ENCODE results near the gene SLC34A3. TPM values are rescaled to one million over a fixed set of nuclear protein-coding genes. Genes with fewer than 3 reads are reported as not detected.
A peak's percentile ranks its signal among the peaks of the same experiment; 100 is the strongest.
"Not testable (repeated sequence)": the region's sequence is repeated elsewhere in the genome, so short reads cannot be mapped to it uniquely, and the experiment has no call there.

SLC34A3 gene
- polyA plus RNA-seq, 4 donors: 4.4 to 15.4 (median 8.9) TPM

GRCh38 chr9:137240318-137240840 lies 9.7 kb downstream of the SLC34A3 start:
- DNase-seq (ENCODE audit: low read depth in 4 of 4, low spot score in 2 of 4): no peak

GRCh38 chr9:137240841-137241489 lies 10.3 kb downstream of the SLC34A3 start, which contains the start of gene TUBB4B:
Gene TUBB4B, plus strand, starts transcription at chr9:137241287. Its CDS starts 74 bp downstream, at chr9:137241361.
- peak; percentile 97 to 99 (median 98) for DNase-seq (ENCODE audit: low read depth in 4 of 4, low spot score in 2 of 4)

GRCh38 chr9:137241490-137242268 lies 11.0 kb downstream of the SLC34A3 start:
- no peak for DNase-seq (ENCODE audit: low read depth in 4 of 4, low spot score in 2 of 4)

GRCh38 chr9:137242269-137243203 lies 11.8 kb downstream of the SLC34A3 start:
- no peak for DNase-seq (ENCODE audit: low read depth in 4 of 4, low spot score in 2 of 4)

GRCh38 chr9:137243266-137243625 lies 12.5 kb downstream of the SLC34A3 start:
- DNase-seq (ENCODE audit: low read depth in 4 of 4, low spot score in 2 of 4): not testable (repeated sequence)

- DNase-seq (ENCODE audit: low read depth in 4 of 4, low spot score in 2 of 4): no peak
Measured at GRCh38 chr9:137243626-137244485, 13.2 kb downstream of the SLC34A3 start.

GRCh38 chr9:137244486-137245449 lies 14.1 kb downstream of the SLC34A3 start:
- DNase-seq (ENCODE audit: low read depth in 4 of 4, low spot score in 2 of 4): no peak

- DNase-seq (ENCODE audit: low read depth in 4 of 4, low spot score in 2 of 4): no peak
Measured at GRCh38 chr9:137245450-137246421, 15.0 kb downstream of the SLC34A3 start.

GRCh38 chr9:137247135-137247915 lies 16.6 kb downstream of the SLC34A3 start:
- no peak for DNase-seq (ENCODE audit: low read depth in 4 of 4, low spot score in 2 of 4)

GRCh38 chr9:137247916-137248175 lies 17.1 kb downstream of the SLC34A3 start:
- no peak for DNase-seq (ENCODE audit: low read depth in 4 of 4, low spot score in 2 of 4)

GRCh38 chr9:137250329-137251193 lies 19.9 kb downstream of the SLC34A3 start:
- DNase-seq (ENCODE audit: low read depth in 4 of 4, low spot score in 2 of 4): no peak

- no peak for DNase-seq (ENCODE audit: low read depth in 4 of 4, low spot score in 2 of 4)
Measured at GRCh38 chr9:137251194-137251461, 20.4 kb downstream of the SLC34A3 start, which contains the start of gene STPG3. Gene STPG3, plus strand, starts transcription at chr9:137251286. Its CDS starts 1 bp downstream, at chr9:137251287.

- DNase-seq (ENCODE audit: low read depth in 4 of 4, low spot score in 2 of 4): no peak
Measured at GRCh38 chr9:137251490-137252268, 21.0 kb downstream of the SLC34A3 start.

GRCh38 chr9:137252555-137253506 lies 22.1 kb downstream of the SLC34A3 start:
- DNase-seq (ENCODE audit: low read depth in 4 of 4, low spot score in 2 of 4): no peak

Measured in left renal cortex interstitium (tissue), 4 donors.